HG03460 (cell line): ENCODE measurements around the gene COX18.
A peak's percentile ranks its signal among the peaks of the same experiment; 100 is the strongest.

ENCODE experiments used
- ATAC-seq: cut with Tn5 transposase; IDR thresholded peaks from one replicate; pipeline ENCODE4 v1.9.1; 2021; ENCODE audit not compliant: unreplicated experiment

COX18 gene

GRCh38 chr4:73053974-73054480 lies 15.5 kb downstream of the COX18 start:
- ATAC-seq, result no peak

- ATAC-seq, result no peak
Measured at GRCh38 chr4:73053076-73053475, 16.4 kb downstream of the COX18 start.

- ATAC-seq, result no peak
Measured at GRCh38 chr4:73051625-73052024, 17.9 kb downstream of the COX18 start.

GRCh38 chr4:73045879-73046278 lies 23.6 kb downstream of the COX18 start:
- no peak for ATAC-seq

- ATAC-seq, result no peak
Measured at GRCh38 chr4:73037057-73037456, 32.5 kb downstream of the COX18 start.

- no peak for ATAC-seq
Measured at GRCh38 chr4:73036123-73036522, 33.4 kb downstream of the COX18 start.

- ATAC-seq, result no peak
Measured at GRCh38 chr4:73034896-73035295, 34.6 kb downstream of the COX18 start.

- no peak for ATAC-seq
Measured at GRCh38 chr4:73028621-73029020, 40.9 kb downstream of the COX18 start.

- ATAC-seq, result no peak
Measured at GRCh38 chr4:73021634-73022033, 47.9 kb downstream of the COX18 start.

- no peak for ATAC-seq
Measured at GRCh38 chr4:73019462-73020047, 50.0 kb downstream of the COX18 start.

- ATAC-seq, result no peak
Measured at GRCh38 chr4:73018595-73018994, 50.9 kb downstream of the COX18 start.

GRCh38 chr4:73013310-73013709 lies 56.2 kb downstream of the COX18 start:
- ATAC-seq, result no peak

GRCh38 chr4:73012673-73013072 lies 56.8 kb downstream of the COX18 start:
- ATAC-seq, result no peak

- ATAC-seq, result no peak
Measured at GRCh38 chr4:73011629-73011985, 57.9 kb downstream of the COX18 start.

GRCh38 chr4:73010789-73011628 lies 58.5 kb downstream of the COX18 start:
- no peak for ATAC-seq

GRCh38 chr4:73007526-73008100 lies 61.9 kb downstream of the COX18 start:
- ATAC-seq, result no peak

- peak; percentile 76 for ATAC-seq
Measured at GRCh38 chr4:73006286-73006990, 63.1 kb downstream of the COX18 start.

- no peak for ATAC-seq
Measured at GRCh38 chr4:73005514-73005913, 64.0 kb downstream of the COX18 start.
